Panc1 (cell line): ENCODE measurements around the gene MALSU1. TPM values are rescaled to one million over a fixed set of nuclear protein-coding genes. Genes with fewer than 3 reads are reported as not detected.

Experiments used
- ATAC-seq: fragments of 200-7000 bp; cut with Tn5 transposase; 2 replicates; pipeline ENCODE4 v1.9.1; 2020; ENCODE audit warnings: mild to moderate bottlenecking, moderate library complexity
- BruUV-seq: library from RNA; stranded (reverse); fragments of 400-500 nt; replicated peaks from 2 replicates; lab custom pipeline; 2021; lab: Mats Ljungman, UMichigan
- CTCF ChIA-PET: fragments of 300-600 bp; sonication (Branson Sonifier 250); formaldehyde crosslinking; loops from one replicate; lab custom pipeline; 2022; ENCODE audit warnings: antibody characterized with exemption; lab: Charles Lee
- POLR2A ChIA-PET: fragments of 300-600 bp; sonication (Branson Sonifier 250); formaldehyde crosslinking; loops from one replicate; lab custom pipeline; 2022; ENCODE audit warnings: antibody characterized with exemption; lab: Charles Lee
- DNase-seq: peaks from one replicate; pipeline ENCODE4 v3.0.0-alpha.2; 2010; ENCODE audit warnings: low read depth, low spot score
- H3K27ac ChIP-seq: 2 replicates; pipeline ENCODE4 v1.5.1; 2011; ENCODE audit warnings: mild to moderate bottlenecking, low read length, inconsistent platforms
- H3K27me3 ChIP-seq: fragments of 200-500 bp; sonication (Bioruptor generic); 2 replicates; pipeline ENCODE4 v1.6.0; 2014; ENCODE audit warnings: low read length, inconsistent platforms; ENCODE audit not compliant: control insufficient read depth, insufficient read depth
- H3K36me3 ChIP-seq: fragments of 200-500 bp; sonication (Bioruptor generic); 2 replicates; pipeline ENCODE4 v1.5.1; 2014; ENCODE audit warnings: inconsistent platforms, mild to moderate bottlenecking, low read length, moderate library complexity; ENCODE audit not compliant: control insufficient read depth, insufficient read depth
- H3K4me1 ChIP-seq: 2 replicates; pipeline ENCODE4 v1.5.1; 2011; ENCODE audit warnings: inconsistent platforms, mild to moderate bottlenecking, low read length, moderate library complexity; ENCODE audit not compliant: control insufficient read depth, insufficient read depth
- H3K4me3 ChIP-seq, 2 experiments: 2 replicates each; pipeline ENCODE4 v1.5.1; 2011 to 2012; ENCODE audit warnings: low read depth in 2 of 2, low read length in 2 of 2, mild to moderate bottlenecking in 2 of 2, inconsistent platforms in 1 of 2, moderate library complexity in 1 of 2
- H3K9me3 ChIP-seq: fragments of 200-500 bp; sonication (Bioruptor generic); 2 replicates; pipeline ENCODE4 v1.5.1; 2014; ENCODE audit warnings: low read depth, mild to moderate bottlenecking, inconsistent platforms, low read length, moderate library complexity; ENCODE audit not compliant: control insufficient read depth, insufficient read depth
- CTCF ChIP-seq: fragments of 450-650 bp; IDR thresholded peaks from 2 replicates; pipeline ENCODE4 v1.5.1; 2017; ENCODE audit warnings: mild to moderate bottlenecking
- POLR2AphosphoS5 ChIP-seq: IDR thresholded peaks from 2 replicates; pipeline ENCODE4 v1.6.1; 2012; ENCODE audit warnings: mild to moderate bottlenecking, low read depth, low read length, moderate library complexity
- REST ChIP-seq, 2 experiments: IDR thresholded peaks; 2 replicates each; pipeline ENCODE4 v1.6.1; 2011 to 2012; ENCODE audit warnings: low read depth in 2 of 2, control low read depth in 1 of 2, low read length in 1 of 2, mild to moderate bottlenecking in 1 of 2, moderate library complexity in 1 of 2; ENCODE audit not compliant: insufficient read depth in 1 of 2
- in situ Hi-C: cut with HindIII; loops from 2 replicates; pipeline ENCODE4 v1.10.0; 2016; ENCODE audit warnings: low sequenced_read_pairs, low pct_unique_long_range_greater_than_20kb
- intact Hi-C: fragments of 100-400 bp; cut with micrococcal nuclease; formaldehyde crosslinking; loops from one replicate; pipeline ENCODE4 v1.10.0; 2022; ENCODE audit not compliant: unreplicated experiment
- total RNA-seq: library from RNA; stranded (reverse); gene quantifications from one replicate; pipeline ENCODE4 v1.2.1, GENCODE V29; 2021; ENCODE audit not compliant: unreplicated experiment

Gene MALSU1
- total RNA-seq, 1 experiment from 2014 or later, result 111 TPM

- POLR2A ChIA-PET, result interaction anchor here (0.7 to 1.0 kb wide), 3 partner anchors 10 to 116 kb away, joined by 3 to 16 read pairs (median 8); no protein-coding TSS in a partner anchor
Measured at GRCh38 chr7:23357190-23358093, 58.3 kb downstream of the MALSU1 start.

More at GRCh38 chr7:23357190-23358093, 58.3 kb downstream of the MALSU1 start:
- Histone ChIP-seq H3K4me1 (peaks cover 67% of the 10 kb centered on the region), H3K27ac (peak overlapping the region; percentile 85), H3K27me3 (no peaks in the 10 kb centered on the region), H3K36me3 (0 out of 2 replicates have a peak, but pooled peaks cover 4% of the 10 kb centered on the region), H3K4me3 (no peak overlapping the region), H3K9me3 (no peaks in the 10 kb centered on the region)
- no TSS peak for BruUV-seq
- peak; percentile 93 for ATAC-seq
- CTCF ChIA-PET, result interaction anchor here (0.6 to 1.2 kb wide), 11 partner anchors 9 to 189 kb away, joined by 3 to 8 read pairs (median 4); no protein-coding TSS in a partner anchor
- in situ Hi-C loops, result no loop called here
- DNase-seq, result peak; percentile 92
- intact Hi-C loops, result loop anchor here (2.0 to 5.0 kb wide), 4 partner anchors 50 to 187 kb away; partner anchors contain the start of gene IGF2BP3
- TF ChIP-seq CTCF (peak; percentile 66; the same call in 1 of the 2 replicates), POLR2AphosphoS5 (peak; percentile 41; the same call in 1 of the 2 replicates), REST (IDR thresholded peaks at IDR 0.05; ENCODE audit: insufficient read depth in 1 of 2, low read depth in 2 of 2, low read length in 1 of 2) (no peak)
